Adrenal gland (tissue), 5 donors: ENCODE data around the gene EPS8L1.

Experiments used
- POLR2A ChIP-seq, 2 donors: fragments of 450-650 bp; IDR thresholded peaks; one replicate each; pipeline ENCODE4 v1.6.1; 2017; ENCODE audit warnings: antibody characterized with exemption in 2 of 2, mild to moderate bottlenecking in 2 of 2, moderate library complexity in 1 of 2
- TF ChIP-seq, protein P1 (sequence below), 6 experiments: fragments of 450-650 bp in 4 of 6; fragments of 200-600 bp in 2 of 6; sonication (generic) in 1 of 6; IDR thresholded peaks; 1 replicate in 5 of 6; 2 replicates in 1 of 6; pipeline versions ENCODE4 v1.5.1 to v1.8.0; 2016 to 2021; ENCODE audit warnings: antibody characterized with exemption in 6 of 6, mild to moderate bottlenecking in 2 of 6, moderate library complexity in 1 of 6
- donor health status: DM: no; HTN: no; CAD: no.

DNA sequence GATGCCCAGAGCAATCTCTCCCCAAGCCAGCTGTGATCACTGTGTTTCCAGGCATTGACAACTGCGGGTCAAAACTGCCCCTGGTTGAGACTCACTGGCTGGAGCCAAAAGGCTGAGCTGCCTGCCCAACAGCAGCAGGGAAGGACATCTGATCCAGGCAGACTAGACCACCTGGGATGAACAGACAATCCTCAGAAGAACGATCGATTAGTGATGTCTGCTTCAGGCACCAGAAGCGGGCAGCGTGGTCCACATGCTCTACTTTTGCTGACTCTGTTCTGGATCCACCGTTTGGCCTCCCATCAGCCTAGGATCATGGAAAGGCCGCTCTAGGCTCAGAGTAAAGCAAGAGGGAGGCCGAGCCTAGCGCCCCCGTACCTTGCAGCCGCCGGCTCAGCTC is 27.7 kb upstream of the EPS8L1 start:
- TF ChIP-seq, protein P1, sequence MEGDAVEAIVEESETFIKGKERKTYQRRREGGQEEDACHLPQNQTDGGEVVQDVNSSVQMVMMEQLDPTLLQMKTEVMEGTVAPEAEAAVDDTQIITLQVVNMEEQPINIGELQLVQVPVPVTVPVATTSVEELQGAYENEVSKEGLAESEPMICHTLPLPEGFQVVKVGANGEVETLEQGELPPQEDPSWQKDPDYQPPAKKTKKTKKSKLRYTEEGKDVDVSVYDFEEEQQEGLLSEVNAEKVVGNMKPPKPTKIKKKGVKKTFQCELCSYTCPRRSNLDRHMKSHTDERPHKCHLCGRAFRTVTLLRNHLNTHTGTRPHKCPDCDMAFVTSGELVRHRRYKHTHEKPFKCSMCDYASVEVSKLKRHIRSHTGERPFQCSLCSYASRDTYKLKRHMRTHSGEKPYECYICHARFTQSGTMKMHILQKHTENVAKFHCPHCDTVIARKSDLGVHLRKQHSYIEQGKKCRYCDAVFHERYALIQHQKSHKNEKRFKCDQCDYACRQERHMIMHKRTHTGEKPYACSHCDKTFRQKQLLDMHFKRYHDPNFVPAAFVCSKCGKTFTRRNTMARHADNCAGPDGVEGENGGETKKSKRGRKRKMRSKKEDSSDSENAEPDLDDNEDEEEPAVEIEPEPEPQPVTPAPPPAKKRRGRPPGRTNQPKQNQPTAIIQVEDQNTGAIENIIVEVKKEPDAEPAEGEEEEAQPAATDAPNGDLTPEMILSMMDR (IDR thresholded peaks at IDR 0.05) = no peak
- TF ChIP-seq POLR2A (IDR thresholded peaks at IDR 0.05) = no peak
